HUES64 (cell line): Measurements from ENCODE around the gene PABPC1L2A. TPM values are rescaled to one million over a fixed set of nuclear protein-coding genes. Genes with fewer than 3 reads are reported as not detected.
"Not testable (repeated sequence)": the region's sequence is repeated elsewhere in the genome, so short reads cannot be mapped to it uniquely, and the experiment has no call there.

Experiments used
- H3K27ac ChIP-seq: 2 replicates; pipeline ENCODE4 v1.7.0; 2013; ENCODE audit warnings: low read depth, low read length, inconsistent platforms
- H3K27me3 ChIP-seq: 2 replicates; pipeline ENCODE4 v1.6.1; 2013; ENCODE audit warnings: mild to moderate bottlenecking, low read length; ENCODE audit not compliant: insufficient read depth
- H3K36me3 ChIP-seq: 2 replicates; pipeline ENCODE4 v1.6.1; 2013; ENCODE audit warnings: mild to moderate bottlenecking, low read length; ENCODE audit not compliant: insufficient read depth
- H3K4me1 ChIP-seq: 2 replicates; pipeline ENCODE4 v1.6.1; 2013; ENCODE audit warnings: mild to moderate bottlenecking, low read length, moderate library complexity; ENCODE audit not compliant: insufficient read depth
- H3K4me3 ChIP-seq: 2 replicates; pipeline ENCODE4 v1.5.1; 2013; ENCODE audit warnings: mild to moderate bottlenecking, low read length, moderate library complexity
- H3K9ac ChIP-seq: 2 replicates; pipeline ENCODE4 v1.6.1; 2013; ENCODE audit warnings: mild to moderate bottlenecking, low read depth, low read length
- H3K9me3 ChIP-seq: 2 replicates; pipeline ENCODE4 v1.6.1; 2013; ENCODE audit warnings: low read depth, low read length; ENCODE audit not compliant: insufficient read depth
- WGBS: fragments of 150-250, 120-280 bp; methylation state at CpG from one replicate; pipeline ENCODE4 v1.1.7; 2013; ENCODE audit warnings: missing lambda C conversion rate; 5-methylcytosine and 5-hydroxymethylcytosine counted together
- polyA plus RNA-seq, 2 experiments: library from polyadenylated mRNA; stranded (reverse); fragments of 50-300 nt; gene quantifications; one replicate each; pipeline ENCODE4 v1.2.3, GENCODE V29; 2013

Gene PABPC1L2A
- polyA plus RNA-seq (2013, experiment 1 of 2), result 0.35 TPM
- not detected for polyA plus RNA-seq (2013, experiment 2 of 2)

DNA sequence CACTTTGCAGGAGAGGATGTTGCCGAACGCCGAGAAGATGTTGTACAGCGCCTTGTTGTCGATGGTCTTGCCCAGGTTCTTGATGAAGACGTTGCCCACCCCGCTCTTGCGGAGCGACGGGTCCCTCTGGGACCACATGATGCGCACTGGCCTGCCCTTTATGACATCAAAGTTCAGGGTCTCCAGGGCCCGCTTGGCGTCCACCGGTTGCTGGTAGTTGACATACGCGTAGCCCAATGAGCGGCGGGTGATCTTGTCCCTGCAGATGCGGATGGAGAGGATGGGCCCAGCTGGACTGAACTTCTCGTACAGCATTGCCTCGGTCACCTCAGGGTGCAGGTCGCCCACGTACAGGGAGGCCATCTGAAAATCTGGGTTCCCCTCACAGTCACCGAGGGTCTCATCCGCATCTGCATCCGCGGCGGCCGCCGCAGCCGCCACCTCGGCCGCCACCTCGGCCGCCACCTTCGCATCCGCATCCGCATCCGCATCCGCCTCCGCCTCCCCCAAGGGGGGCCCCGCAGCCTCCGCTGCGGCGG is at the start of gene PABPC1L2A:
PABPC1L2A (minus strand) TSS at position 489 of the 539 bp plus-strand sequence; CDS start at position 363, 126 bp downstream.
- not testable (repeated sequence) for H3K9me3 ChIP-seq, H3K27ac ChIP-seq, H3K36me3 ChIP-seq, H3K4me1 ChIP-seq, H3K9ac ChIP-seq, H3K4me3 ChIP-seq
- no CpG with 5 or more reads among the region's 45 CpGs for WGBS
- peaks cover 36% of the 10 kb centered on the region for H3K27me3 ChIP-seq

DNA sequence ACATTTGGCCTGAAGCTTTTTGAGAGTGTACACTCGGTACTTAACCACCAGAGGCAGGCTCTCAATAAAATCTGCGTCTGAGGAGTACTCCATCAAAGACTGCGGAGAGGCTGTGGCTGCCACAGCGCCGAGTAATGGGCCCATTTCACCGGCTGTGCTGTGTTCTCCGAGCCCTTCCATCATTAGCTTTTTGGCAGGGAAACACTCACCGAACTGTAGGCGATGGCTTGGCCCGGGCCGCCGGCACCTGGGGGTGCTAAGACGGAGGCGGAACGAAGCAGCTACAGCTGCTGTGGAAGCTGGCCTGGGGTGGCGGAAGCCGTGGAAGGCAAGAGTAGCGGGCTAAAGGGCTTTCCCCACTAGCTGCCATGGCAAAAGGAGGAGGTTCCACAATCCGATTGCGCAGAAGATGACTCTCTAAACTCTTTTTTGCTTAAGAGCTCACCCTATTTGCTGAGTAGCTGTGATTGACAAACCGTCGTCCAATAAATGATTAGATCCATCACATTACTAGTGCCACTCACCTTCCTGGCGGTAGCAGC is 48.5 kb upstream of the PABPC1L2A start:
- 92% methylated on average over 23 of the region's 23 CpGs for WGBS
- H3K9me3 ChIP-seq, result no peaks in the 10 kb centered on the region
- H3K9ac ChIP-seq, result no peak overlapping the region
- H3K36me3 ChIP-seq, result no peaks in the 10 kb centered on the region
- H3K4me3 ChIP-seq, result peak overlapping the region; percentile 54
- no peaks in the 10 kb centered on the region for H3K27me3 ChIP-seq
- no peaks in the 10 kb centered on the region for H3K4me1 ChIP-seq
- no peak overlapping the region for H3K27ac ChIP-seq

GRCh38 chrX:73126240-73126639 is 46.9 kb upstream of the PABPC1L2A start:
- no peaks in the 10 kb centered on the region for H3K27me3 ChIP-seq
- H3K9me3 ChIP-seq, result no peaks in the 10 kb centered on the region
- H3K36me3 ChIP-seq, result no peaks in the 10 kb centered on the region
- H3K27ac ChIP-seq, result no peak overlapping the region
- 90% methylated on average over 4 of the region's 6 CpGs for WGBS
- H3K4me3 ChIP-seq, result no peak overlapping the region
- H3K9ac ChIP-seq, result no peak overlapping the region
- no peaks in the 10 kb centered on the region for H3K4me1 ChIP-seq

GRCh38 chrX:73099505-73099904 is 20.2 kb upstream of the PABPC1L2A start:
- not testable (repeated sequence) for H3K4me3 ChIP-seq, H3K36me3 ChIP-seq, H3K4me1 ChIP-seq, H3K27ac ChIP-seq, H3K27me3 ChIP-seq, H3K9ac ChIP-seq, H3K9me3 ChIP-seq
- WGBS, result 95% methylated on average over 9 of the region's 9 CpGs

DNA sequence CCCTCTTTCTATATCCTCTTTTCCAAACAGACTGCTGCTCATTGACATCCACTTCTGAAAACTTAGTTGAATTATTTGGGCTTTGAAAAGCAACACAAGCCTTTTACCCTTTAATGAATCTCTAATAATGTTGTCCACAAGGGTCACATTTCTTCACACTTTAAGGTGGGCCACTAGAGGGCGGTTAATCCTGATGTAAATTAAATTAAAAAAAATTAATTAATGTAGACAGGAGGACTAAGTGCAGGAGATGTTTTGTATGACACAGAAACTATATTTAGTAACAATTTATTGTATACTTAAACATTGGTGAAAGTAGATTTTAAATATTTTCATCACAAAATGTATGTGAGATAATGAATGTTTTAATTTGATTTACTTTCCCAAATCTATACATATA is 7.5 kb upstream of the PABPC1L2A start:
- H3K9me3 ChIP-seq, H3K9ac ChIP-seq, H3K4me1 ChIP-seq, H3K27me3 ChIP-seq, H3K27ac ChIP-seq, H3K4me3 ChIP-seq, H3K36me3 ChIP-seq: not testable (repeated sequence)
- no CpG with 5 or more reads among the region's 1 CpG for WGBS

- not testable (repeated sequence) for H3K4me3 ChIP-seq, H3K9ac ChIP-seq, H3K27ac ChIP-seq, H3K36me3 ChIP-seq, H3K9me3 ChIP-seq, H3K4me1 ChIP-seq
- peaks cover 29% of the 10 kb centered on the region for H3K27me3 ChIP-seq
- no CpG with 5 or more reads among the region's 44 CpGs for WGBS
Measured at GRCh38 chrX:73079884-73080283, 572 bp upstream of the PABPC1L2A start.

DNA sequence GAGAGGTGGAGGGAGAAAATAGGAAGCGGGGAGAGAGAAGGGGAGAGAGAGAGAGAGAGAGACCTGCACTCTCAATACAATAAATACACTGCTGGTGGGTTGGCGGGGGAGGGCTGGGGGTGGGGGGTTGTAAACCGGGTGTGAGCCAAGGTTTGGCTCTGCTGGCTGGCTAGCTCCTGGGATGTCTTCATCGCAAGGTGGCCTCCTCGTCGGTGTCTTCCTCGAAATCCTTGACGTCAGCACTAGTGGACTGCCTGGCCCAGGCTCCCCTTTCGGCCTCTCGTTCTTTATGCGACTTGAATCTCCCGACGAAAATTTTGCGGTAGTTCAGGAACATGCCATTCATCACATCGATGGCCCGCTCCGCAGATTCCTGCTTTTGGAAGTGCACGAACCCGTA is 715 bp downstream of the PABPC1L2A start:
- H3K36me3 ChIP-seq, H3K9me3 ChIP-seq, H3K27ac ChIP-seq, H3K4me1 ChIP-seq, H3K4me3 ChIP-seq, H3K9ac ChIP-seq: not testable (repeated sequence)
- H3K27me3 ChIP-seq, result peaks cover 40% of the 10 kb centered on the region
- no CpG with 5 or more reads among the region's 19 CpGs for WGBS

DNA sequence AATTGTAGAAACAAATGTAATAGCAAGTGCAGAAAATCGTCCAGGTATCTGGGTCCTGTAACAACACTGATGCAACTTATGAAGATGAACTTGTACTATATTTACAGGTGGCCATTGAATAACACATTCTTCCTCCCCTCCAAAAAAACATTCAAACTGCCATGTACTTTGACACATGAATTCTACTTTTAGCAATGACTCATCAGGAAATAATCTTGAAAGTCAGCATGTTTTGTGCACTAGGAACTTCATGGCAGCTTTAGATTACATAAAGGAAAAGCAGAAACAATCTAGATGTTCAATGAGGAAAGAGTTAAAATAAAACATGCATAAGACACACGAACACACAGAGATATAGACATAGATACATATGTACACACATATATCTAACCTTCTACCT is 2.5 kb downstream of the PABPC1L2A start:
- no peak overlapping the region for H3K4me3 ChIP-seq
- 67% methylated on average over 1 of the region's 2 CpGs for WGBS
- no peaks in the 10 kb centered on the region for H3K36me3 ChIP-seq
- peaks cover 45% of the 10 kb centered on the region for H3K27me3 ChIP-seq
- H3K27ac ChIP-seq, result no peak overlapping the region
- H3K9ac ChIP-seq, result no peak overlapping the region
- no peaks in the 10 kb centered on the region for H3K4me1 ChIP-seq
- no peaks in the 10 kb centered on the region for H3K9me3 ChIP-seq

GRCh38 chrX:73069365-73070035 is 9.8 kb downstream of the PABPC1L2A start:
- Histone ChIP-seq H3K36me3 (no peaks in the 10 kb centered on the region), H3K27me3 (peaks cover 13% of the 10 kb centered on the region), H3K27ac (no peak overlapping the region), H3K9me3 (0 out of 2 replicates have a peak, but pooled peaks cover 3% of the 10 kb centered on the region), H3K4me1 (no peaks in the 10 kb centered on the region), H3K4me3 (no peak overlapping the region), H3K9ac (no peak overlapping the region)
- 95% methylated on average over 31 of the region's 31 CpGs for WGBS

- Histone ChIP-seq H3K9ac (no peak overlapping the region), H3K27me3 (peaks cover 5% of the 10 kb centered on the region), H3K36me3 (no peaks in the 10 kb centered on the region), H3K27ac (no peak overlapping the region), H3K4me1 (no peaks in the 10 kb centered on the region), H3K9me3 (0 out of 2 replicates have a peak, but pooled peaks cover 3% of the 10 kb centered on the region), H3K4me3 (no peak overlapping the region)
- 92% methylated on average over 41 of the region's 44 CpGs for WGBS
Measured at GRCh38 chrX:73068467-73069364, 10.6 kb downstream of the PABPC1L2A start.
